DMS79 treated with DMSO at 0.1 percent for 48 hours (cell line): ENCODE results near the gene PCYT2.
A peak's percentile ranks its signal among the peaks of the same experiment; 100 is the strongest.
"Not testable (repeated sequence)": the region's sequence is repeated elsewhere in the genome, so short reads cannot be mapped to it uniquely, and the experiment has no call there.

Experiments used
- DNase-seq: peaks from one replicate; lab custom pipeline; 2025; lab: John Stamatoyannopoulos, UW

Gene PCYT2

GRCh38 chr17:81927152-81927652 is 16.0 kb upstream of the PCYT2 start:
- no peak for DNase-seq

- DNase-seq = no peak
These were observed 15.4 kb upstream of the PCYT2 start for GRCh38 chr17:81926451-81927151.

GRCh38 chr17:81925860-81926450 is 14.8 kb upstream of the PCYT2 start:
- no peak for DNase-seq

- DNase-seq = no peak
These were observed 13.6 kb upstream of the PCYT2 start for GRCh38 chr17:81924557-81925532.

DNA sequence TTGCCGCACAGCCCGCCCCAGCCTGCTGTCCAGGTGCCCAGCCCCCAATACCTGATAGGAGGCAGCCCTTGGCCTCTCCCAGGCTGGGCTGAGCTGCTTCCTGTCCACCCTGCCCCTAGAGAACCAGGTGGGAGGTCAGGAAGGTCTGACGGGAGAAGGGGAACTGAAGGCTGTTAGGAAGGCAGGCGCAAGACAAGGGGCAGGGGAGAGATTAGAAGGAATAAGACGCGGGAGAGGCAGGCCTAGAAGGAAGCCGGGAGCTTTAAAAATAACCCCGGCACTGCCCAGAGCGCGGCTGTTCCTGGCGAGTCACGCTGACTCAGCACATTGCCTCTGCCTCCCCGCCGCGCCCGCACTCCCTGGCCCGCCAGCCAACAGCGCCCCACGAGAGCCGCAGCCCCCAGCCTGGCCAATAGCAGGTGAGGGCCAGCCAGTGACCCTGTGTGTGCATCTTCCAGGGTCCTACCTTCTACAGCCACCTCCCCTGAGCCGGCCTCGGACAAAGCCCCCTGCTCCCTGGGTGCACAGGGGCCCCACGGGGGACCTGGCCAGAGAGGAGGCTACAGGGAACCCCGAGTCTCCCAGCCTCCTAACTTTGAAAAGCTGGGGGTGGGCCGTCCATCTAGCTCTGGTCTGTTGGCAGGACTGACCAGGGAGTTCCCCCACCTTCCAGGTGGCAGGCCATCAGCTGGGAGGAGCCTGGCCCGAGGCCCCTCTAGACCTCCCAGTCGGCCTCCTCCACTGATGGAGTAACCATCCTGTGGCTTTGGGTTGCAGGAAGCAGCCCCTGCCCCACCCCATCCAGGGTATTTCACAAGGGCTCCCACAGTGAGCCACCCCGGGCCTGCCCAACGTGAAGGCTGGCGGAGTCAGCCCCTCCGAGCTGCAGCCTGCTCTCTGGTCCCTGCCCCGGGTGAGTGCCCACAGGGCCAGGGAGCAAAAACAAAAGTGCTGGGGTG is 12.4 kb upstream of the PCYT2 start:
- no peak for DNase-seq

GRCh38 chr17:81922566-81923301 is 11.5 kb upstream of the PCYT2 start:
- DNase-seq = no peak

DNA sequence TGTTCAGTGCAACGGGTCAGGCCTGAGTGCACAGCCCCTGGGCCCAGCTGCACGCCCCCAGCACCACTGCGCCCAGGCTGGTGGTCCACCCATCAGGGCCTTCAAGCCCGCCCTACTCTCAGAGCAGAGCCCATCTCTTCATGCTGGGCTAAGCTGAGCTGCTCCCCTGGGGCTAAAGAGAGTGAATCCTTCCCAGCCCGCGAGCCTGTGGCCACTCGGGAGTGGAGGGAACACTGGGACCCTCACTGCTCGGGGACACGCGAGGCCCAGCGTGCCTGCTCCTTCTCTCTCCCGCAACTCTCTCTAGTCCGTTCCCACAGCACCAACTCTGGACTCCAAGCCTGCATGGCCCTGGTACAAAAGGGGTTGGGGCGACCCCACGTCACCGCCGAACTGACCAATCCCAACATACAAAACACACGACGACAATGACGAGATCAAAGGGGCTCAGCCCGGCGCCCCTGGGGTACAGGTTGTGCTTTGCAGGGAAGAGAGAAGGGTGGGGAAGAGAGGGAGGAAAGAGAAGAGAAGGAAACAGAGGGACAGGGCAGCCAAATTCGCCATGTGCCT is 10.9 kb upstream of the PCYT2 start:
- no peak for DNase-seq

DNA sequence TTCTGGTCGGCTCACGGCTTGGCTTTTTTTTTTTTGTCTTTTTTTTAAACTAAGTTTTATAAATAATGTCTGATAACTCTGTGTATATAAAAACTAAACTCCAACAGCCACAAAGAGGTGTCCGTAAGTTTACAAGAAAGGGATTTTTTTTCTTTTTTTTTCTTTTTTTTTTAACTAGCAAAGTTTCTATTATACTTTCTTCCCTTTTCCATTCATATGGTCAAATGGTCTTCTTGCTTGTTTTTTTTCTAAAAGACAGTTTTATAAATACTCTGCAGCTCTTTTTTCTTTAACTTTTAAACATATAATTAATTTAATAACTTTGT is 10.3 kb upstream of the PCYT2 start:
- no peak for DNase-seq

- no peak for DNase-seq
These were observed 9.7 kb upstream of the PCYT2 start for GRCh38 chr17:81920612-81921536.

GRCh38 chr17:81918832-81919545 is 7.8 kb upstream of the PCYT2 start:
- DNase-seq = no peak

GRCh38 chr17:81918333-81918669 is 7.1 kb upstream of the PCYT2 start:
- DNase-seq = not testable (repeated sequence)

GRCh38 chr17:81917565-81918332 is 6.5 kb upstream of the PCYT2 start, which contains the start of gene SIRT7:
Gene SIRT7, minus strand, starts transcription at chr17:81918176. Its CDS starts 45 bp downstream, at chr17:81918131.
- DNase-seq = peak; percentile 56

DNA sequence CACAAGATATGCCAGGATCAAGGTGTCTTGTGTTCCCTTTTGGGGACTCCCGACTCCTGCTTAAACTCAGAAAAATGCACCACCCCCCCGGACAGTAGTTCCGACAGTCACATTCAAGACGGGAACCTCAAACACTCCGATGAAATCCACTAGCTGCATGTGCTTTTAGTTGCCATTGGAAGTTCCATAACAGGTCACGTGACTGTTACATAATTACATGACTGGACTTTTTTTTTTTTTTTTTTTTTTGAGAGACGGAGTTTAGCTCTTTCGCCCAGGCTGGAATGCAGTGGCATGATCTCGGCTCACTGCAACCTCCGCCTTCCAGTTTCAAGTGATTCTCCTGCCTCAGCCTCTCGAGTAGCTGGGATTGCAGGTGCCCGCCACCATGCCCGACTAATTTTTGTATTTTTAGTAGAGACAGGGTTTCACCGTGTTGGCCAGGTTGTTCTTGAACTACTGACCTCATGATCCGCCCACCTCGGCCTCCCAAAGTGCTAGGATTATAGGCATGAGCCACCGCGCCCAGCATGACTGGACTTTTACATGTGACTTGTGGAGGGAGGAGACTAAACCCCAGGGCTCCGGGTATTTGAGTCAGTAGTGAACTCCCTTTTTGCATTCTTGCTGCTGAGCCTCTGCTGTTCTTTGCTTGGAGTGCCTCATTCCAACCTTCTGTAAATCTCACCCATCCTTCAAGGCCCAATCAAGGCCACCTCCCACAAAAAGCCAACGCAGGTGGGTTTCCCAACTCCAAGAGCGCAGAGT is 5.2 kb upstream of the PCYT2 start:
- DNase-seq = no peak

DNA sequence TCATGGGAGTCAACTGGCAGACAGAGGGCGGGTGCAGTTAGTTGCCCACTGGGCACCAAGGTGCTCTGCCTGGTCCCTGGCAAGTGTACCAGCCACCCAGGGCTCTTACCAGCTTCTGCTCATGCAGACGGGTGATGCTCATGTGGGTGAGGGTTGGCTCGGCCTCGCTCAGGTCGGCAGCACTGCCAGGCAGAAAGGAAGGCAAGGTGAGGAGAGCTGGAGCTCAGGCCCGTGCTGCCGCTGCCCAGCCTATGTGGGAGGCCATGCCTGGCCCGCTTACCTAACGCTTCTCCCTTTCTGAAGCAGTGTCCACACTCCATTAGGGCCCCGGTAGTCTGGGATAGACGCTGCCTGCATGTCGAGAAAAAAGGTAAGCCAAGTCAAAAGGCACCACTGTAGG is 4.1 kb upstream of the PCYT2 start:
- DNase-seq = no peak

DNA sequence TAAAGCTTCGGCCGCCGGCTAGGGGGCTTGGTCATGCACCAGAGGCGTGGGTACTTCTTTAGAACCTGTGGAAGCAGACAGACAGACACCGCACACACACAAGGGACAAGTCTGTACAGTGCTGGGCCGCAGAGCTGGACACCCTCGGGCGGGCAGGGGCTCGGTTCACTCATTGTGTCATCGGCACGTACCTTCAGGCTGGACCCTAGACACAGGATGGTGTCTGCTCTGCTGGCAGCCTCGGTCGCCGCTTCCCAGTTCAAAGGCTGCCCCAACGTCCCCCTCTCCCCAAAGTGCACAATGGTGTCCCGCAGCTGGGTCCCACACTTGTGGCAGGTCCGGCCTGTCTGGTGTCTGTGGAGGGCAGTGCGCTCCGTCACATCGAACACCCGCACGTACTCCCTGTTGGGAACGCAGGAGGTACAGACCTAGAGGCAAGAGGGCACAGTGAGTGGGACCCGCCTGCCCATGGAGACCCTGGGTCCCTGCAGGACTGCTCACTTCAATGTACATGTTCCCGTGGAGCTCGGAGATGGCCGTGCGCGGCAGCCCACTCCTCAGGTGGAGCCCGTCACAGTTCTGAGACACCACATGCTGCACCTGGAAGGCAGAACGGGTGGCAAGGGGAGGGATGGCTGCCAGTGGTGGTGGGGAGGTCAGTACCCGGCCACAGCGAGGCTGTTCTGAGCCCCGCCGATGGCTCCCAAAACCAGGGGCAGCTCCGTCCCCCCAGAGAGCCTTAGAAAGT is 3.1 kb upstream of the PCYT2 start:
- DNase-seq = no peak

DNA sequence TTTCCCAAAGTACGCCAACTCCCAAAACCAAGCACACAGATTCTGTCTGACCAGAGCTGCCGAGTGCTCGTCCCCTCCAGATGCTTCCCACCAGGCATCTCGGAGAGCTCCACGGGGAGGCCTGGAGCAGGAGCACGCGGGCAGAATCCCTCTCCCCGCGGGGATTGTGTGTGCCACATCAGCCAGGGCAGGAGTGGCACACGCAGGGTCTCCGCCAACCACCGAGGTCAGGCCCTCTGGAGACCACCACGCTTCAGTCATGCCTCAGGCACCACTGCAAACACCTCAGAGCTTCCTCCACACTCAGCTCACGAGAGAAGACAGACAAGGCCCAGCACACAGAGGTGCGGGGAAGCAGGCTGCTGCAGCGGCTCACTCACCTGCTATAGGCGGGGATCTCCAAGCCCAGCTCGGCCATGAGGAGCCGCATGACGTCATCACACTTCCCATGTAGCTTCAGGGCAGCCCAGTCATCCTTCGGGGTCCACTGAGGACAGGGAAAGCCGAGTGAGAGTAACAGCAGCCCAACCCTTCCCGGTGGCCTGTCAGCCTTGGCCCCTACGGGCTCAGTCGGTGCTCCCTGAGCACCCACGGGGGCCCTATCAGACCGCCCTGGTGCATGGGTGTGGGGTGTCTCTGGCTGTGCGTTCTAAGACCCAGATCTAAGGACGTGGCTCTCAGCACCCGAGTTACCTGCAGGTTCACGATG is 2.3 kb upstream of the PCYT2 start:
- DNase-seq = no peak
